Measurements from ENCODE around the gene B3GNT3. TPM values are rescaled to one million over a fixed set of nuclear protein-coding genes. Genes with fewer than 3 reads are reported as not detected.

The B3GNT3 gene
- total RNA-seq, 1 experiment from 2014 or later = 1.9 TPM

GRCh38 chr19:17764348-17764747, 30.6 kb upstream of the B3GNT3 start (continued):
- no peak for TF ChIP-seq GTF2I (CRISPR knock-in tag; conservative IDR thresholded peaks at IDR 0.05)
- no peak for TF ChIP-seq ZNF281 (CRISPR knock-in tag; IDR thresholded peaks at IDR 0.05)
- no peak for TF ChIP-seq ZNF512 (CRISPR knock-in tag; IDR thresholded peaks at IDR 0.05; ENCODE audit: borderline replicate concordance)
- no peak for TF ChIP-seq AFF4 (CRISPR knock-in tag; IDR thresholded peaks at IDR 0.05; ENCODE audit: borderline replicate concordance)

- H3K27me3 Mint-ChIP-seq (ENCODE audit: low read depth) = no peaks in the 10 kb centered on the region
- no peak overlapping the region for H3K4me3 Mint-ChIP-seq
- H3K36me3 Mint-ChIP-seq = peaks cover 3% of the 10 kb centered on the region; the same call in 1 of the 2 replicates
- ATAC-seq (no peak), DNase-seq (ENCODE audit: low spot score) (no peak)
- no peak for TF ChIP-seq ZBTB43 (CRISPR knock-in tag; IDR thresholded peaks at IDR 0.05)
- TF ChIP-seq ARID4B (CRISPR knock-in tag; IDR thresholded peaks at IDR 0.05; ENCODE audit: borderline replicate concordance) = no peak
- TF ChIP-seq NFATC4 (CRISPR knock-in tag; IDR thresholded peaks at IDR 0.05) = no peak
- no peak for TF ChIP-seq ZNF423 (CRISPR knock-in tag; IDR thresholded peaks at IDR 0.05)
- no peak for TF ChIP-seq CTCF (IDR thresholded peaks at IDR 0.05)
- no peak for TF ChIP-seq ZNF121 (CRISPR knock-in tag; IDR thresholded peaks at IDR 0.05)
- no peak for TF ChIP-seq ZNF263 (CRISPR knock-in tag; IDR thresholded peaks at IDR 0.05; ENCODE audit: low read depth)
- TF ChIP-seq ZNF512 (CRISPR knock-in tag; IDR thresholded peaks at IDR 0.05; ENCODE audit: borderline replicate concordance) = no peak
- no peak for TF ChIP-seq MAX (CRISPR knock-in tag; IDR thresholded peaks at IDR 0.05)
- no peak for TF ChIP-seq FOXK1 (CRISPR knock-in tag; IDR thresholded peaks at IDR 0.05)
- TF ChIP-seq EMX1 (CRISPR knock-in tag; IDR thresholded peaks at IDR 0.05) = no peak
- no peak for TF ChIP-seq NR3C1 (CRISPR knock-in tag; conservative IDR thresholded peaks at IDR 0.05; ENCODE audit: low read depth)
- no peak for TF ChIP-seq ZNF317 (CRISPR knock-in tag; IDR thresholded peaks at IDR 0.05; ENCODE audit: borderline replicate concordance, low read depth)
- no peak for TF ChIP-seq GRHL2 (CRISPR knock-in tag; IDR thresholded peaks at IDR 0.05; ENCODE audit: insufficient replicate concordance, severe bottlenecking)
- no peaks in the 10 kb centered on the region for H3K9me3 Mint-ChIP-seq
- H3K4me1 Mint-ChIP-seq = peaks cover 8% of the 10 kb centered on the region
- CTCF ChIA-PET = interaction anchor here (0.7 kb wide), 2 partner anchors 40 to 269 kb away, joined by 4 read pairs; no protein-coding TSS in a partner anchor
- 0 out of 2 replicates have a peak overlapping the region, but pooled peaks have one; percentile 53 for H3K27ac Mint-ChIP-seq
- POLR2A ChIA-PET = no interaction called here
These were observed 29.8 kb upstream of the B3GNT3 start for GRCh38 chr19:17765069-17765618.

All from WTC11 (cell line).